Activated CD8-positive, alpha-beta memory T cell treated with anti-CD3 and anti-CD28 coated beads, Interleukin-2, amount 50 U/mL, for 1 hour (primary cell): ENCODE data around the gene ANKRD60.

Source experiments
- DNase-seq: peaks from one replicate; pipeline ENCODE4 v3.0.0-alpha.2; 2020; ENCODE audit errors: extremely low read depth

The ANKRD60 gene, protein sequence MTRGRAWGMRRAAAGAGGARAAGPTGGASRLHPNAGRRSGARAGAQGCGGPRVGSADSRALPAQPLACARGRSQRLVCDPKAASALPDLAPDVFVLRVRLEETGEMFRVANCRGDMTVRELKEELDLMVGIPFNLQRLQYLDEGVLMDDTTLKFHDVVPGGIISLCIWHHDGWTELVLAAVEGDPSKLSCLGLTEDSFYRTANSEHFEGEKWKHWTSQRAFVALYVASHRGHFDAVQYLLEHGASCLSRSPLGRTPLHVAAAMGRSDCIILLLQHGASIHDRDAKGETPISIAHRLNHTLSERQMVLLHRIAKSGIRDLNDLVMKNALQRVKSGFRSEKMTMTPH

GRCh38 chr20:58228484-58229197 is at the start of gene ANKRD60:
TSS of gene ANKRD60 (minus strand) at chr20:58228653. CDS start at chr20:58228653, 0 bp downstream.
- peak; percentile 55 for DNase-seq

GRCh38 chr20:58277578-58278472 is 49.4 kb upstream of the ANKRD60 start:
- DNase-seq: no peak

DNA sequence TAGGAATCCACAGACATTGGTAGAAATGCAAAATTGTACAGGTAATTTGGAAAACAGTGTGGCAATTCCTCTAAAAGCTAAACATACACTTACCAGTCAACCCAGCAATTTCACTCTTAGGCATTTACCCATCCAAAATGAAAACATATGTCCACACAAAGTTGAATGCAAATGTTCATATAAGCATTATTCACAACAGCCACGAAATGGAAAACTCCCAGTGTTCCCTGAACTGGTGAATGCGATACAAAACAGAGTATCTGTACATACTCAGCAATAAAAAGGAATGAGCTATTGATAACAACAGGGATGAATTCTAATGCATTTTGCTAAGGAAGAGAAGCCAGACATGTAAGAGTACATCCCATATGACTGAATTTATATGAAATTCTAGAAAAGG is 48.7 kb upstream of the ANKRD60 start:
- no peak for DNase-seq

DNA sequence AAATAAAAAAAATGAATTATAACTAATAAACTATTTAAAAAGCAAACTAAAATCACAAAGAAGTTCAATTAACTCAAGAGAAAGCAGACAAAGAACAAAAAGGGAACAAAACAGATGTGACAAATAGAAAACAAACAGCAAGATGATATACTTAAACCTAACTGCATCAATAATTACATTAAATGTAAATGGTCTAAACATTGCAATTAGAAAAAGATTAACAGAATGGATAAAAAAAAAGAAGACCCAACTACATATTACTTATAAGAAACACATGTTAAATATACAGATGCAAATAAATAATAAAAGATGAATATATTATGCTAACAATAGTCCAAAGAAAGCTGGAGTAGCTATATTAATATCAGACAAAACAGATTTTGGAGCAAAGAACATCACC is 45.9 kb upstream of the ANKRD60 start:
- no peak for DNase-seq

DNA sequence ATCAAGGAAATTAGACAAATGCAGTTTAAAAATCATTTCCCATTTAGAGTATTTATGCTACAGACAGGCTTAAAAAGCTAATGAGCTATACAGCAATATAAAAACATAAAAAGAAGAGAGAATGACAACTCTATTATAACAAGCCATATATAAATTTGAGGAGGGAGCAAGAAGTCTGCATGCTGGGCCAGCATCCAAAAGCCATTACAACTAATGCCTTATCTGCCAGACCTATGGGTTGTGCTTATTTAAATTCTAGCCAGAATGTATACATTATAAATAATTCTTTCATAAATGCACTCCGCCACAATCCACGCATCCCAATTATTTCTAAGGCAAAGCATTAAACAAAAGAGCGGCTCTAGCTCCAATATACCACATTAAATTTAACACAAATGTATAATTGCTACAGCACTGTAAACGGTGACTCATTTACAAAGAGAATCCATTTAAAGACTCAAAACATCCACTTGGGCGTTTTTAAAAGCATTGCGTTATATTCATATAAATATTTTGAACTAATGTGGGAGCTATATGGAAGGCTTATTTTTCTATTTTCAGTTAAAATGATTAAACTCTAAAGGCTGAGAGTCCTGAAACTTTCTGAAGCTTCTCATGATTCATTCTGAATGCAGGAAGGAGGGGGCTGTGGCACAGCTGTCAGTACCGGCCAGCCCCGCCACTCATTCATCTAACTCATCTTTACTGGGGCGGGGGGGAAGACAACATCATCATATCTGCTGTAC is 43.3 kb upstream of the ANKRD60 start:
- DNase-seq: no peak

DNA sequence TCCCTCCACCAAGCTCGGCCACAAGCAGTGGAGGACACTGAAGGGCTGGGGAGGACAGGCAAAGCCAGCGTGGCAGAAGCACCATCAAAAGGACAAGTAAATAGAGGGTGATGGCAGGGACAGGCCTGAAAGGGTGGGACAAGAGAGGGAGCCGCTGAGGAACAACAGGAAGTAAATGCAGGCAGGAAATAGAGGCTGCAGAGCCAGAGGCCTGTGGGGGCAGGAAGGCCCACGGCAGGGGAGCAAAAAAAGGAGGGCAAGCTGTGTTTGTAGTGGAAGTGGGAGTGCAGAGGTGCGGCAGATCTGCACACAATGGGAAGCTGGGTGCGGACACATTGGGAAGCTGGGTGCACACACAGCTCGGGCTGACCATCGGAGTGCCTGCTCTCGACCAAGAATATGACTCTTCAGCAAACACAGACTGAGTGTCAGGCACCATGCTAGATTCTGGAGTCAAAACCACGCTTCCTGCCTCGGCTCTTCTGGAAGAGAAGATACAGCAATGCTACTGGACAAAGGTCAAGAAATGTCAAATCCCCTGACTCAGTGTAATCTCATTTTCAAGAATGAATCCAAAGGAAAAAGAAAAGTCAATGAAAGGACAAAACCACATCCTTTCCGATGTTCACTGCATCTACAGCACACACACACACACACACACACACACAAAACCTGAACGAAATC is 40.6 kb upstream of the ANKRD60 start:
- no peak for DNase-seq

DNA sequence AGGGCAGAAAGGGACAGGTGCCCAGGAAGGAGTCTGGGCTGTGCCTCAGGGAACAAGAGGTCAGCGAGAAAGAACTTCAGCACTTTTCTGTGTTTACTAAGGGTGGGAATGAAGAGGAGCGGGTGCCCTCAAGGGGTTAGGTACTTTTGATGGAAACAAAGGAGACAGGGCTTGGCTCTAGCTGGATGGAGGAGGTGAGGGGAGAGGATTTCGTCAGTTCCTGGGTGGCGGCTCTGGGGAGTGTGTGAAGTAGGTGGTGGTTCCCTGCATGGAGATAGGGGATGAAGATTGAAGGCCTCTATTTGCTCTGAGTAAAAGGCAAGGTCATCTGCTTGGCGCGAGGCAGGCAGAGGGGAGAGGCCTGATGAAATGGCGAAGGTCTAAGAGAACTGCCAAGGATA is 40.0 kb upstream of the ANKRD60 start:
- no peak for DNase-seq

DNA sequence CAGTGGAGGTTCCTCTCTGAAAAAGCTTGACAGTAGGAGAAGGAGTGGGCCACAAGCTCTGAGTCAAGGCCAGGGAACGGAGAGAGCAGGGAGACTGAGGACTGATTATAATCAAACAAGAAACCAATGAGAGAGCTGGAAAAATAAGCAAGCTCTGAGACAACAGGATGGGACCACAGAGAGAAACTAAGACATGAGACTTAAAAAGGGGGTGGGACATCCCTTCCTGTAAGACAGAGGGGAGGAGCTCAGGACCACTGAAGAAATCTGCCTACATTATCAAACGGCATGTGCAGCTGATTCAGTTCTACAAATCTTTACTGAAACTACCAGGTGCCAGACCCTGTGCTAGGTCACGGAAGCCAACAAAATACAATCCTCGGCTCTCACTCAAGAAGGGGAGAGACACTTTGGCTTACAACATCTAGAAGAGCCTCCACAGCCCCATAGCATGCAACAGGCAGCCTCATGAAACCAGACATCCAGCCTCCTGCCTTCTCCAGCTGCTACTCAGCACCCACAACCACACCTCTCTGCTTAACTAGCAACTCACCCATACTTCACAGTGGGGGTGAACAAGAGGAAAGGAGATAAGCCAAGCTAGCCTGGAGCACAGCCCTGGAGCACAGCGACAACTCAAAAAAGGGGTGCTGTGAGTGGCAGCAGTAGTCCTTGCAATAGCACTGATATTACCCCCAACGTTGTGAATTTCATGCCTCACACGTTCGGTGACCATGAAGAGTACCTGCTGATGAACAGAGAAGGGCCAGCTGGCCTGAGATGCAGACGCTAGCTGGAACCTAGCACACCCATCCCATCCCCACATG is 39.1 kb upstream of the ANKRD60 start:
- no peak for DNase-seq

DNA sequence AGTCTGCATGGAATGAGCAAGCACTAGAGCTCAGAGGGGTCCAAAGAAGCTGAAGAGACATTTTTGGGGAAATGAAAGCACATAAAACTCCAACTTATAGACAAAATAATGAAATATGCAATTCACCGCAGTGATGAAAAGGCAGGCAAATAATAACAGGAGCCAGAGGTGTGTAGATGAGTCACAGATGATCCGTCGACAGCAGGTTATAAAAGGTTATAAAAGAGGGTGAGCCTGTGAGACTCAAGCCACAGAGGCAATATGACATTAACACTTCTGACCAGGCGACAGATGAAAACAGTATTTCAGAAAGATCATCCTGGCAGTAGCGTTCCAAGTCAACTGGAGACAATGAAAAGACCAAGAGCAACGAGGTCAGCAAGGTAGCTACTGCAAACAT is 35.8 kb upstream of the ANKRD60 start:
- DNase-seq: no peak

GRCh38 chr20:58261660-58262059 is 33.2 kb upstream of the ANKRD60 start:
- no peak for DNase-seq

DNA sequence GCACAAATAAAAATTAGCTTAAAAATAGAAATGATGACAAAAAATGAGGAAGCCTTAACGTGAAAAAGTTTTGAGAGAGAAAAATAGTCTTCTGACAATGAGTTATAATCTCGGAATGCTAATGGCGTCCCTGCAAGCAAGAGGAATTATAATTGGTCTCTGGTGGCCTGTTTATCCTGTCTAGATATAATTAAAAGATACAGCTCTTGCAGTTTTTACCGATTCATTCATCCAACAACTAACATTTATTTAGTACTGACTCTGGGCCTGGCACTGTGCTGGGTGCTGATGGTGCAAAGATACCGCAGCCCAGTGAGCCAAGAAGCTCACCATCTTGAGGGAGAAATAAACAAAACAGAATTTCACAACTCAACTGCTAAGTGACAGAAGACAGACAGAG is 31.6 kb upstream of the ANKRD60 start:
- DNase-seq: no peak

DNA sequence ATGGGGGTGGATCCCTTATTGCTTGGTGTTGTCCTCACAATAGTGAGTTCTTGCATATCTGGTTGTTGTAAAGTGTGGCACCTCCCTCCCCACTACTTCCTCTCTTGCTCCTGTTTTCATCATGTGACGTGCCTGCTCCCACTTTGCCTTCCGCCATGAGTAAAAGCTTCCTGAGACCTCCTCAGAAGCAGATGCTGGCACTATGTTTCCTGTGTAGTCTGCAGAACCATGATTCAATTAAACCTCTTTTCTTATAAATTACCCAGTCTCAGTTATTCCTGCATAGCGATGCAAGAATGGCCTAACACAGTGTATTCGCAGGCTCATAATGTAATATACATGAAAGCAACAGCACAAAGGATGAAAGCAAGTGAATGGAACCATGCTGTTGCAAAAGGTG is 28.4 kb upstream of the ANKRD60 start:
- no peak for DNase-seq

GRCh38 chr20:58256307-58256706 is 27.9 kb upstream of the ANKRD60 start:
- DNase-seq: no peak

DNA sequence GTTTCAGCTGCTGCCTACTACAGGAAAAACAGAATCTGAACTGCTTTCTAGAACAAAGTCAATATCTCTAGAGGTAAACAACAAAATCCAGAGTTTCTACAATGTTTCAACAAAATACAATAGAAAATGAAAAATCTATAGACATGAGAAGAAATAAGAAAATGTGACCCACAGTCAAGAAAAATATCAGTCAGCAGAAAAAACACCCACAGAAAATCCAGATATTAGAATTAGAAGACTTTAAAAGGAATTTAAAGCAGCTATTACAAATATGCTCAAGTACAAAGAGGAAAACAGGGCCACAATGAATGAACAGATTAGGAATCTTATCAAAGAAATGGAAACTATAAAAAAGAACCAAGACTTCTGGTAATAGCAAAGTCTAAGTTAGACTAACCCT is 26.4 kb upstream of the ANKRD60 start:
- no peak for DNase-seq

DNA sequence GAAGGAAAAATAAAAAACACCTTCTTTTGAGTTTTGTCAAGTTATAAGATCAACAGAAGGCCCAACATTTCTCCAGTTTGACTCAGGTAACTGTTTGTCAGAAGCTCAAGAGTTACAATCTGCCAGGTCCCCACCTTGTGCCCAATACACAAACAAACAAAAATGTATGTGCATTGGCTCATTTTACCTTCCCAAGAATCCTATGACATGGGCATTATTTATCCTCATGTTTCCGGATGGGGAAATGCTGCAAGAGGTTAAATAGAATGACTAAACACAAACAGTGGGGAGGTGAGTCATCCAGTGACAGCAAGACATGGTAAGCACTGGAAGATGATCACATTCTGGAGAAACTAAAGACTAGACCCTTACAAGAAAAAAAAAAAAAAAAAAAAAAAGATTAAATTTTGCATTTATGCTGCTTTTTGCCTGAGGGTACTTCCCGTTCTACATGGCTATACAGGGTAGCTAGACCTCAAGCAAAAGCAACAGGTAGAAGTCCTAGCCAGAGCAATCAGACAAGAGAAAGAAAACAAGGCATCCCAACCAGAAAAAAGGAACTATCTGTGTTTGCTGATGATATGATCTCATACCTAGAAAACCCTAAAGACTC is 23.6 kb upstream of the ANKRD60 start:
- DNase-seq: no peak

DNA sequence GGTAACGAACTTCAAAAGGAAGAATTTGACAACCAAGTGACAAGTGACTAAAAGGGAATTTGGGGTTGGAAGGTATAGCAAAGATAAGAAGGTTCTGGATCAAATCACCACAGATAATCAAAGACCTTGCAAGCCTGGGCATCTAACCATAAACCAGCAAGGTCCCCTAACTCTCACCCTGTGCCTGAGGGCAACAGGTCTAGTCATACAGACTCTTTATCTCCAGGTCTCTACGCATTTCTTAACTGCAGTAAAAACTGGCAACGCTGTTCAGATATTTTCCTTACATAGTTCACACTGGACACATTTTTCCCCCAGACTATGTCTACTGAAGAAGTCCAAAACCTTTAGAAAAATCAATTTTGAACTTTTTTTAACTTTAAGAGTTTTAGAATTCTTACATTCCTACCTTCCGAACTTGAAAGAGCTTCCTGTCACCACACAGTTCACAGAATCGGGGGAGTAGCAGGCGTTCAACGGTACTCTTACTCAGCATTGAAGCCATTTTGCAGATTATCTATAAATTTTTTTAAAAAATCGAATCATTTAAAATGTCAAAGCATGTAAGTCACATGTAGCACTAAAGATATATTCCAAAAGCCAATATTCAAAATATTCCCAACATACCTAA is 23.0 kb upstream of the ANKRD60 start:
- DNase-seq: no peak

GRCh38 chr20:58246346-58246745 is 17.9 kb upstream of the ANKRD60 start:
- no peak for DNase-seq

DNA sequence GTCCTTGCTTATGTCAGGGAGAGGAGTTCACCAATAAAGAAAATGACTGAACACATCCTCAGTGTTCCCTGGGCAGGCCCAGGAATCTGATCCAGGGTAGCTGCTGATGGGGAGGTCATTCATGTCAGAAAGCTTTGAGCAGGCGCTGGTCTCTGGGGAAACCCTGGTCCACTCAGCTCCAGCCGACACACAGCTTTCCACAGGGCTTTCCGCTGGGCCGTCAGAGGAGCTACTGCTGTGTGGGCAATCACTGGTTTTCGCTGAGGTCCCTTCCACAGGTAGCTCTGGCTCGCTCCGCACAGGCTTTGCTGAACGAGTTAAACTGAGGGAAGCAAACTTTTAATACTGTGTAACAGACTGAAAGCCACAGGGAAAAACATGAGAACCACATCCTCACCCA is 17.5 kb upstream of the ANKRD60 start:
- no peak for DNase-seq

DNA sequence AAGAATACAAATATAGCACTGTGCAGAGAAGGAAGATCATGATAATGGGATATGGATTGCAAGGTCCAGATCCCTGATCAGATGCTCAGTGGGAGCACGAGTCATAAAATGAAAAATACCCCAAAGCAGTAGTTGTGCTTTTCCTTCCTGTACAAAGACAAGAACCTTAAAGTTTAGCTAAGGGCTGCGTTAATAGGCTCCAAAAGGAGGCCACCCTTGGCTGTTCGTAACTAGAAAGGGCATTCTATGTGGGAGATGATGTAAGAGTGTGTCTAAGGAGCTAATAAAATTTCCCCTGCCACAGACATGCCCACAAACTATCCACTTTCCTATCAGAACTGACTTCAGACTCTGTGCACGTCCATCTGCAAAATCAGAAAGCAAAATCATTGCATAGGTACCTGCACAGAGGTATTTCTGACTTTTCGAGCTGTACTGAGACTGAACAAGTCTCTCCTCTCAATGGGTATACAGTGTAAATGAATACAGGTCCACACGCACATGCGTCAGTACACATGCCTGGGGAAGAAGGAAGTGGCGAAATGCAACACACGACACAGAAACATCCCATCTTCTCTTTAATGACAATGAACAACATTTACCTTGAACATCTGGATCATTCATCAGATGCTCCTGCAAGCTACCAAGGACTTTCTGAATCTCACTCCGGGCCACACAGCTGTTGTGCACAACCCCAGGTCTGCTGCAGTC is 16.9 kb upstream of the ANKRD60 start:
- DNase-seq: no peak
